Measurements from ENCODE around the gene IRAK1.

GRCh38 chrX:154013614-154014360 lies 5.9 kb downstream of the IRAK1 start:
- TF ChIP-seq CTCF (IDR thresholded peaks at IDR 0.05) (peak; percentile 52 to 81 (median 68)), POLR2A (IDR thresholded peaks at IDR 0.05) (no peak)

Measured in body of pancreas (tissue), 4 donors.